Glutamatergic neuron (in vitro differentiated cells): Measurements from ENCODE around the gene SMPDL3A. TPM values are rescaled to one million over a fixed set of nuclear protein-coding genes. Genes with fewer than 3 reads are reported as not detected.

Source experiments
- DNase-seq: peaks from one replicate; pipeline ENCODE4 v3.0.0; 2022
- H3K27ac Mint-ChIP-seq: one replicate; pipeline ENCODE4 v1.8.0; 2020; ENCODE audit warnings: mild to moderate bottlenecking, mixed read lengths, inconsistent platforms; ENCODE audit not compliant: unreplicated experiment
- H3K27me3 Mint-ChIP-seq: one replicate; pipeline ENCODE4 v1.8.0; 2020; ENCODE audit warnings: mild to moderate bottlenecking, moderate library complexity, mixed read lengths, inconsistent platforms; ENCODE audit not compliant: unreplicated experiment
- H3K36me3 Mint-ChIP-seq: one replicate; pipeline ENCODE4 v1.8.0; 2020; ENCODE audit warnings: mild to moderate bottlenecking, mixed read lengths, inconsistent platforms; ENCODE audit not compliant: unreplicated experiment
- H3K4me1 Mint-ChIP-seq: one replicate; pipeline ENCODE4 v1.8.0; 2020; ENCODE audit warnings: mild to moderate bottlenecking, low read depth, mixed read lengths, inconsistent platforms; ENCODE audit not compliant: unreplicated experiment
- H3K4me3 Mint-ChIP-seq: one replicate; pipeline ENCODE4 v1.8.0; 2020; ENCODE audit warnings: mild to moderate bottlenecking, mixed read lengths, inconsistent platforms; ENCODE audit not compliant: unreplicated experiment
- H3K9me3 Mint-ChIP-seq: one replicate; pipeline ENCODE4 v1.8.0; 2020; ENCODE audit warnings: mild to moderate bottlenecking, moderate library complexity, mixed read lengths, inconsistent platforms; ENCODE audit not compliant: unreplicated experiment
- CTCF ChIP-seq: fragments of 200-600 bp; sonication (generic); IDR thresholded peaks from one replicate; pipeline ENCODE4 v1.5.0; 2021; ENCODE audit not compliant: partially characterized antibody, unreplicated experiment
- total RNA-seq: library from RNA; stranded (reverse); fragmentation: NEBNext Ultra II Directional; extraction: Animal tissue kit (Norgen Biotek cat#: 25700); gene quantifications from one replicate; pipeline ENCODE4 v1.2.1, GENCODE V29; 2021; ENCODE audit not compliant: unreplicated experiment

Gene SMPDL3A
- total RNA-seq, 1 donor from 2014 or later, result 10.0 TPM

DNA sequence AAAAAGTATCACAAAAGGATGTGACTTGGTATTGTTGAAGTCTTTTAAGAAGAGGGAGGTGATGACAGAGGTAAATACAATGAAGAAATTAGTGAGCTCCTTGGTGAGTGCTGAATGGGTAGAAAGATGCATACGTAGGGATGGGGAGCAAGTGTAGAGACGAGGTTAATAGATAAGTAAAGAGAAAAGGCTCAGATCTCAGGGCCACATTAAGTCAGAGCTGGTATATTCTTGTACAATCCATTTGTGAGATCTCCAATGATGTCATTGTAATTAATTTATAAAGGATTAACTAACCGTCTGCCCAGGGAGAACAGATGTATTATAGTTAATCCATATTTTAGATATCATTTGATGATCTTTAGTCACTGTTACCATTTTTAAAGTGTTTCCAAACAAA is 43.4 kb downstream of the SMPDL3A start:
- DNase-seq, result no peak
- H3K4me1 Mint-ChIP-seq, result peaks cover 15% of the 10 kb centered on the region
- no peaks in the 10 kb centered on the region for H3K36me3 Mint-ChIP-seq
- peak overlapping the region; percentile 31 for H3K4me3 Mint-ChIP-seq
- no peaks in the 10 kb centered on the region for H3K27me3 Mint-ChIP-seq
- peaks cover 3% of the 10 kb centered on the region for H3K9me3 Mint-ChIP-seq
- TF ChIP-seq CTCF, result no peak
- peak overlapping the region; percentile 53 for H3K27ac Mint-ChIP-seq

DNA sequence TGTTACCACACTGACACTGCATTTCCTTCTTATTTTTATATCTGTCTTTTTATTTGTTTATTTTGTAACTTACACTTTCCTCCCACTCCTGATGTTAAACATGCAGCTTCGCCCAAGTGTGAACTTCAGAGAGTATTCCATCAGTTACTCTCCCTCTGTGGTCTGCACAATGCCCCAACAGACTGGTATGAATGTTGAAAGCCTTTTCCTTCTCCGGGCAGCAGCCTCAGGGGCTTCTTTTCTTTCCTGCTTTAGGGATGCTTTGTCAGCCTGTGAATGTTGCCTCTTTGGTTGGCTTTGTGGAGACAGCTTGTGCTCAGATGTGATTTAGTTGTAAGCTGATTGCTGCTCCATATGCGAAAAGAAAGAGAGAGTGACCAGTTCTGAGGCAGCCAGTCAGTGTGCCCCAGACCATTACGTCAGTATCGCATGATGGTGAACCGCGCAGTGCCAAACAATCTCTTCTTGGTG is 44.0 kb downstream of the SMPDL3A start:
- H3K9me3 Mint-ChIP-seq, result peaks cover 3% of the 10 kb centered on the region
- DNase-seq, result peak; percentile 24
- H3K27me3 Mint-ChIP-seq, result no peaks in the 10 kb centered on the region
- H3K36me3 Mint-ChIP-seq, result no peaks in the 10 kb centered on the region
- no peak for TF ChIP-seq CTCF
- peak overlapping the region; percentile 62 for H3K4me3 Mint-ChIP-seq
- H3K4me1 Mint-ChIP-seq, result peaks cover 15% of the 10 kb centered on the region
- H3K27ac Mint-ChIP-seq, result peak overlapping the region; percentile 93

- Mint-ChIP-seq H3K36me3 (no peaks in the 10 kb centered on the region), H3K4me3 (no peak overlapping the region), H3K4me1 (peaks cover 7% of the 10 kb centered on the region), H3K27ac (no peak overlapping the region), H3K27me3 (no peaks in the 10 kb centered on the region), H3K9me3 (peaks cover 3% of the 10 kb centered on the region)
- TF ChIP-seq CTCF, result peak; percentile 27
- no peak for DNase-seq
Measured at GRCh38 chr6:122838060-122838780, 49.2 kb downstream of the SMPDL3A start.

- Mint-ChIP-seq H3K4me1 (no peaks in the 10 kb centered on the region), H3K9me3 (peaks cover 3% of the 10 kb centered on the region), H3K4me3 (no peak overlapping the region), H3K27ac (no peak overlapping the region), H3K27me3 (no peaks in the 10 kb centered on the region), H3K36me3 (no peaks in the 10 kb centered on the region)
- peak; percentile 75 for TF ChIP-seq CTCF
- peak; percentile 68 for DNase-seq
Measured at GRCh38 chr6:122839472-122839871, 50.4 kb downstream of the SMPDL3A start.

GRCh38 chr6:122839906-122840305 is 50.8 kb downstream of the SMPDL3A start:
- Mint-ChIP-seq H3K27ac (no peak overlapping the region), H3K4me3 (no peak overlapping the region), H3K27me3 (no peaks in the 10 kb centered on the region), H3K36me3 (no peaks in the 10 kb centered on the region), H3K9me3 (peaks cover 3% of the 10 kb centered on the region), H3K4me1 (no peaks in the 10 kb centered on the region)
- TF ChIP-seq CTCF, result no peak
- no peak for DNase-seq
